Effector CD8-positive, alpha-beta T cell (primary cell): ENCODE measurements around the gene ALX4.

ENCODE experiments used
- DNase-seq: peaks from one replicate; lab custom pipeline; 2025; lab: John Stamatoyannopoulos, UW

ALX4 gene

GRCh38 chr11:44315947-44316658, 6.2 kb upstream of the ALX4 start:
- DNase-seq, result no peak

- DNase-seq, result no peak
Observed at GRCh38 chr11:44314733-44315132, 4.8 kb upstream of the ALX4 start.

GRCh38 chr11:44313761-44314489, 4.0 kb upstream of the ALX4 start:
- no peak for DNase-seq

- DNase-seq, result no peak
Observed at GRCh38 chr11:44312876-44313275, 2.9 kb upstream of the ALX4 start.

- no peak for DNase-seq
Observed at GRCh38 chr11:44311339-44312261, 1.7 kb upstream of the ALX4 start.

GRCh38 chr11:44310463-44311272, 729 bp upstream of the ALX4 start:
- no peak for DNase-seq

GRCh38 chr11:44310206-44310462, 195 bp upstream of the ALX4 start:
- no peak for DNase-seq

GRCh38 chr11:44308923-44309477, 939 bp downstream of the ALX4 start:
- no peak for DNase-seq

- DNase-seq, result no peak
Observed at GRCh38 chr11:44308256-44308922, 1.6 kb downstream of the ALX4 start.

- DNase-seq, result no peak
Observed at GRCh38 chr11:44307340-44308099, 2.4 kb downstream of the ALX4 start.

GRCh38 chr11:44306918-44307244, 3.1 kb downstream of the ALX4 start:
- no peak for DNase-seq

- DNase-seq, result no peak
Observed at GRCh38 chr11:44306052-44306917, 3.7 kb downstream of the ALX4 start.

GRCh38 chr11:44305470-44306051, 4.4 kb downstream of the ALX4 start:
- DNase-seq, result no peak

- DNase-seq, result no peak
Observed at GRCh38 chr11:44305026-44305469, 4.9 kb downstream of the ALX4 start.

GRCh38 chr11:44304091-44305025, 5.6 kb downstream of the ALX4 start:
- no peak for DNase-seq

- no peak for DNase-seq
Observed at GRCh38 chr11:44303401-44303938, 6.5 kb downstream of the ALX4 start.

- no peak for DNase-seq
Observed at GRCh38 chr11:44301564-44302271, 8.2 kb downstream of the ALX4 start.
